GM12872 (cell line): Measurements from ENCODE around the gene NR6A1.

Experiments
- CTCF ChIP-seq: IDR thresholded peaks from 3 replicates; pipeline ENCODE4 v1.5.1; 2011; ENCODE audit warnings: low read depth, mild to moderate bottlenecking, low read length, moderate library complexity; ENCODE audit not compliant: insufficient read depth

NR6A1 gene

GRCh38 chr9:124780060-124780756 lies 9.1 kb upstream of the NR6A1 start:
- no peak for TF ChIP-seq CTCF

GRCh38 chr9:124779368-124780059 lies 8.4 kb upstream of the NR6A1 start:
- no peak for TF ChIP-seq CTCF

GRCh38 chr9:124778575-124779367 lies 7.7 kb upstream of the NR6A1 start:
- no peak for TF ChIP-seq CTCF

- TF ChIP-seq CTCF: peak; percentile 27; the same call in 1 of the 3 replicates
Observed at GRCh38 chr9:124776954-124777648, 6.0 kb upstream of the NR6A1 start, which contains the start of gene OLFML2A. Gene OLFML2A, plus strand, starts transcription at chr9:124777133. Its CDS starts 138 bp downstream, at chr9:124777271.

GRCh38 chr9:124776618-124776953 lies 5.5 kb upstream of the NR6A1 start:
- TF ChIP-seq CTCF: no peak

- TF ChIP-seq CTCF: peak; percentile 92
Observed at GRCh38 chr9:124774129-124774978, 3.2 kb upstream of the NR6A1 start.
